ENCODE results near the gene SIRT3. TPM values are rescaled to one million over a fixed set of nuclear protein-coding genes. Genes with fewer than 3 reads are reported as not detected.
A peak's percentile ranks its signal among the peaks of the same experiment; 100 is the strongest.

The SIRT3 gene
- total and polyA plus RNA-seq, 2 of the 13 experiments (the other 11 are each of a cell fraction or from before 2014, with no cell fraction given): 15.1 to 18.2 TPM

- H3K27me3 ChIP-seq (ENCODE audit: control insufficient read depth in 1 of 2, insufficient read depth in 2 of 2, low read length in 2 of 2): peaks cover 0 to 7% of the 10 kb centered on the region in 2 experiments; a peak in 1 of 5 replicates
- peaks cover 8% of the 10 kb centered on the region; the same call in 1 of the 2 replicates for H3K4me1 ChIP-seq (ENCODE audit: insufficient read depth, low read length)
- H3K9ac ChIP-seq (ENCODE audit: insufficient read depth, low read depth, low read length): no peak overlapping the region
- H3K27ac ChIP-seq (ENCODE audit: extremely low read length, insufficient read depth, low read length): no peak overlapping the region
- ATAC-seq: no peak
- no peaks in the 10 kb centered on the region for H3K9me3 ChIP-seq (ENCODE audit: low read length)
- CTCF ChIA-PET (ENCODE audit: low intra/inter-chr PET ratio, low total read pairs): no interaction called here
- no peak overlapping the region for H3K4me3 ChIP-seq (replicated peaks in 1 of 3; ENCODE audit: insufficient read depth in 1 of 3, low read depth in 2 of 3, low read length in 3 of 3)
- H3K4me2 ChIP-seq (ENCODE audit: low read depth, low read length): peak overlapping the region; percentile 35
- no peak overlapping the region for H2AFZ ChIP-seq (ENCODE audit: low read length)
- no peaks in the 10 kb centered on the region for H3K79me2 ChIP-seq (ENCODE audit: insufficient read depth, low read length)
- no peaks in the 10 kb centered on the region for H4K20me1 ChIP-seq (ENCODE audit: insufficient read depth, low read length)
- WGBS (ENCODE audit: low lambda C conversion rate): 25% methylated on average over 9 of the region's 14 CpGs
- FAIRE-seq: no peak
- peaks cover 10 to 14% of the 10 kb centered on the region in 2 experiments; a peak in 3 of 5 replicates for H3K36me3 ChIP-seq (replicated peaks in 1 of 2; ENCODE audit: control insufficient read depth in 1 of 2, insufficient read depth in 2 of 2, low read length in 2 of 2)
- in situ Hi-C loops (cut with HindIII; ENCODE audit: extremely low pct_ligation_motif_present, low pct_unique_long_range_greater_than_20kb) (no loop called here), intact Hi-C loops (cut with micrococcal nuclease; ENCODE audit: unreplicated experiment) (no loop called here)
- POLR2A ChIA-PET: no interaction called here
- no TSS peak for BruUV-seq (replicated peaks)
- DNase-seq (ENCODE audit: low spot score): no peak
- no peak for TF ChIP-seq PLSCR1 (CRISPR knock-in tag; IDR thresholded peaks at IDR 0.05; ENCODE audit: borderline replicate concordance)
- TF ChIP-seq ZNF558 (CRISPR knock-in tag; IDR thresholded peaks at IDR 0.05; ENCODE audit: borderline replicate concordance): no peak
- TF ChIP-seq PAWR (CRISPR knock-in tag; IDR thresholded peaks at IDR 0.05; ENCODE audit: borderline replicate concordance): no peak
- TF ChIP-seq PCBP1 (IDR thresholded peaks at IDR 0.05; ENCODE audit: borderline replicate concordance, low read depth, low read length): no peak
- TF ChIP-seq CENPX (CRISPR knock-in tag; IDR thresholded peaks at IDR 0.05): no peak
- TF ChIP-seq ETS1 (CRISPR knock-in tag; IDR thresholded peaks at IDR 0.05): no peak
- TF ChIP-seq ZNF576 (CRISPR knock-in tag; IDR thresholded peaks at IDR 0.05): no peak
- TF ChIP-seq SAP130 (CRISPR knock-in tag; IDR thresholded peaks at IDR 0.05; ENCODE audit: low read depth): no peak
- TF ChIP-seq, protein P1, sequence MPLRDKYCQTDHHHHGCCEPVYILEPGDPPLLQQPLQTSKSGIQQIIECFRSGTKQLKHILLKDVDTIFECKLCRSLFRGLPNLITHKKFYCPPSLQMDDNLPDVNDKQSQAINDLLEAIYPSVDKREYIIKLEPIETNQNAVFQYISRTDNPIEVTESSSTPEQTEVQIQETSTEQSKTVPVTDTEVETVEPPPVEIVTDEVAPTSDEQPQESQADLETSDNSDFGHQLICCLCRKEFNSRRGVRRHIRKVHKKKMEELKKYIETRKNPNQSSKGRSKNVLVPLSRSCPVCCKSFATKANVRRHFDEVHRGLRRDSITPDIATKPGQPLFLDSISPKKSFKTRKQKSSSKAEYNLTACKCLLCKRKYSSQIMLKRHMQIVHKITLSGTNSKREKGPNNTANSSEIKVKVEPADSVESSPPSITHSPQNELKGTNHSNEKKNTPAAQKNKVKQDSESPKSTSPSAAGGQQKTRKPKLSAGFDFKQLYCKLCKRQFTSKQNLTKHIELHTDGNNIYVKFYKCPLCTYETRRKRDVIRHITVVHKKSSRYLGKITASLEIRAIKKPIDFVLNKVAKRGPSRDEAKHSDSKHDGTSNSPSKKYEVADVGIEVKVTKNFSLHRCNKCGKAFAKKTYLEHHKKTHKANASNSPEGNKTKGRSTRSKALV (CRISPR knock-in tag; IDR thresholded peaks at IDR 0.05): no peak
- no peak for TF ChIP-seq KDM3A (CRISPR knock-in tag; IDR thresholded peaks at IDR 0.05; ENCODE audit: low read depth)
- TF ChIP-seq ZNF879 (CRISPR knock-in tag; IDR thresholded peaks at IDR 0.05): no peak
- no peak for TF ChIP-seq ZBTB10 (CRISPR knock-in tag; IDR thresholded peaks at IDR 0.05; ENCODE audit: borderline replicate concordance)
- TF ChIP-seq NR2F6 (IDR thresholded peaks at IDR 0.05): no peak
- TF ChIP-seq NR2F6 (CRISPR knock-in tag; IDR thresholded peaks at IDR 0.05): no peak
- TF ChIP-seq HMGA1 (CRISPR knock-in tag; conservative IDR thresholded peaks at IDR 0.05): no peak
- no peak for TF ChIP-seq ZKSCAN8 (CRISPR knock-in tag; IDR thresholded peaks at IDR 0.05; ENCODE audit: borderline replicate concordance)
Measured at GRCh38 chr11:256952-257737, 21.0 kb upstream of the SIRT3 start.
